SIG-M5 (cell line): ENCODE measurements around the gene GNGT1.
"Not testable (repeated sequence)": the region's sequence is repeated elsewhere in the genome, so short reads cannot be mapped to it uniquely, and the experiment has no call there.

Experiments used
- DNase-seq: peaks from one replicate; lab custom pipeline; 2025; lab: John Stamatoyannopoulos, UW

Gene GNGT1

DNA sequence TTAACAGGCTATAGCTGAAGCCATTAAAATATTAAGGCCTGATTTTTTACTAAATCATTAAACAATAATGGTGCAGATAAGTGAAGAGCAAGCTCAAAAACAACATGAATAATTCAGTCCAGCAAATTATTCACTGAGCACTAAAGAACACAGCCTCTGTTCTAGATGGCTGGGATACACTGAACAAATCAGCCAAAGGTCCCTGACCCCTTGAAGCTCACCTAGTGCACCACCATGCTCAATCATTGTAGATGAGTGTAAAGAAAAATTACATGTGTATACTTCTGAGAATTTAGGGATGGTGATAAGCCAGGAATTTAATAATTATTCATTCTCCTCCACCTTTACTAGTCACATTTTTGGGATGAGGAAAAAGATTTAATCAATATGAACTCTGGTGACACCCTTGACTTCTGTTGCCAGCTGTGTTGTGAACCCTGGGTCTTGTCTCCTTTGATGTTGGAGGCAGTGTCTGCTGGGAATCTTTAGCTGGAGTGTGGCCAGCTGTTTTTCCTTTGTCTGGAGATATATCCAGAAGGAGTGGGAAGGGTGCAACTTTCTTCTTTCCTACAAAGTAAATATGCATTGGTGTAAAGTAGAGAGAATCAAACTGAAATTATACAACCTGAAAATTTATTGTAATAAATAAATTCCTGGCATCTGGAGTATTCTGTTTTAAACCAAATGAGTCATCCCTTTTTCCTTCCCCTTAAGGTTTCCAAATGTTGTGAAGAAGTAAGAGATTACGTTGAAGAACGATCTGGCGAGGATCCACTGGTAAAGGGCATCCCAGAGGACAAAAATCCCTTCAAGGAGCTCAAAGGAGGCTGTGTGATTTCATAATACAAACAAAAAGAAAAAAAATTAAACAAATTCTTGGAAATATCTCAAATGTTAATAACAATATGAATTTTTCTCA, 4.0 kb downstream of the GNGT1 start:
- no peak for DNase-seq

DNA sequence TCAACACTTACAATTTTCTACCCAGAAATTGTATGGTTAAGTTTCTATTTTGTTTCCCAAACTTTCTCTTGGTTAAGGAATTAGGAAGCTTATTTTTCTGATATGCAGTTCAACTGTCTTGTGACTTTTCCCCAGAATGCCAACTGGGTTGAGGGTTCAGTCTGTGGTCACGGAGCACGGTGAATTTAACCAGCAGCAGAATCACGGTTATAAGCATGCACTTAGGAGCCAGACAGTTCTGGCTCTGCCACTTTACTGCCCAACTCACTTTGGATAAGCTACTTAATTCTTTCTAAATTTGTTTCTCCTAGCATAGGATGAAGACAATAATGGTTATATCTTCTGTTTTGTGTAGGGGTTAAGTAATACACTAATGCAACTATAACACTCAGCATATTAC, 4.9 kb downstream of the GNGT1 start:
- DNase-seq: not testable (repeated sequence)

GRCh38 chr7:93911661-93912060, 5.3 kb downstream of the GNGT1 start:
- not testable (repeated sequence) for DNase-seq

DNA sequence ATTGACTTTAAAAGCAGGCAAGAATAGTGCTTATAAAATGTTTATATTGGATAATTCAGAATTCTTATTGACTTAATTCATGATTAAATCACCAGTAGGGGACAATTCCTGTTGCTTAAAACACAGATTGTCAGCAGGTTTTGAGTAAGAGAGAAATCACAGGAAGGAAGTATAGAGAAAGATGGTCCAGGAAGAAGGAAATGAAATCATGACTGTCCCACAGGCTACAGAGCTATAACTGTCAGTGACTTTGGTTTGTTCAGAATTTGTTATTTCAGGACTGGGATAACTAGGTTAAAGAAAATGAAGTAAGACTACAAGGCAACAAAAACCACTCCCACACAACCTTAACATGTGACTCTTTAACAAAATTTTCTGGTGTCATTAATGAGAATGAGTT, 6.8 kb downstream of the GNGT1 start:
- DNase-seq: no peak

GRCh38 chr7:93914581-93915066, 8.3 kb downstream of the GNGT1 start:
- DNase-seq: no peak

DNA sequence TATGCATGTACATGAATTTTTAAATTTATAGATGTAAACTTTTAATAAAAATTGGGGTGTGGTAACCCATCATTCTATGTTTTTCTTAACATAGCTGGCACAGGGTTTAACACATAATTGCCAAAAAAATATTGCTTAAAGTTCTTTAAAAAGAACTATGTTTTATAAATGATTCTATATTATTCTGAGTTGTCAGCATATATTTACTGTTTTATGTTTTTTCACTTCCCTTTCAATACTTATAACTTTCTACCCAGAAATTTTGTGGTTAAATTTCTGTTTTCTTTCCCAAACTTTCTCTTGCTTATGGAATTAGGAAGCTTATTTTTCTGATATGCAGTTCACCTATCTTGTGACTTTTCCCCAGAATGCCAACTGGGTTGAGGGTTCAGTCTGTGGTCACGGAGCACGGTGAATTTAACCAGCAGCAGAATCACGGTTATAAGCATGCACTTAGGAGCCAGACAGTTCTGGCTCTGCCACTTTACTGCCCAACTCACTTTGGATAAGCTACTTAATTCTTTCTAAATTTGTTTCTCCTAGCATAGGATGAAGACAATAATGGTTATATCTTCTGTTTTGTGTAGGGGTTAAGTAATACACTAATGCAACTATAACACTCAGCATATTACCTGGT, 9.0 kb downstream of the GNGT1 start:
- DNase-seq: not testable (repeated sequence)

DNA sequence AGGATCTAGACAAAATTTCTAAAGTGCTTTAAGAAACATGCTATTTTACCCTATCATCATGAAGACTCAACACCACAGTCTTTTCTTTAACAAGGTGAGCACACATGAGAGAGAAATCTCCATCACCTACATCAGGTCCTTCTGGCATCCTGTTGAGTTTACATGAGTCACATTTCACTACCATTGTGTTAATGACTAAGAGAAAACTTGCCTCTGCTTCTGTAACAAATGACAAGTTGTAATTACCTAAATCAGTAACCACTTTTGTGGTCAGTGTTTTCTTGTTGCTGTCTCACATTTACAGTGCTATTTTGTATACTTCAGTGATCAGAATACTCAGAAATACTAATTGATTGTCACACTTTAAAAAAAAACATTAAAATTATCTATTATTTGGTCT, 9.5 kb downstream of the GNGT1 start:
- not testable (repeated sequence) for DNase-seq

DNA sequence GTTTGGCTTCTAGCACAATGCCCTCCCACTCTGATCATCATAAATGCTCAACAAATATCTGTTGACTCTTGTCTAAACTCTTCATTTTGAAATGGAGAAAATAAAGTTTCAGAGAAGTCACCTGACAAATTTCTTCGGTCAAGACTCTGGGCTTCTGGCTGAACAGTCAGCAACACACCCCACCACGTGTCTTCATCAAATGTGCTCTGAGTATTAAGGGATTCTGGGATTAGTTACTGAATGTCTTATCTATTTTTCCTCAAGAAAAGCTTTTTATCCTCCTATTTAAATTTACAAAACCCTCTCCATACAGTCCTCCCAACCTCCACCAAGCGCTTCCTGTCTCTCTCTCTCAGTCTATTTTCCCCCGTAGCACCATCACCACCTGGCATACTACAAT, 9.9 kb downstream of the GNGT1 start:
- not testable (repeated sequence) for DNase-seq

GRCh38 chr7:93920496-93921182, 14.3 kb downstream of the GNGT1 start:
- no peak for DNase-seq

- DNase-seq: no peak
Observed at GRCh38 chr7:93921186-93921585, 14.8 kb downstream of the GNGT1 start.

DNA sequence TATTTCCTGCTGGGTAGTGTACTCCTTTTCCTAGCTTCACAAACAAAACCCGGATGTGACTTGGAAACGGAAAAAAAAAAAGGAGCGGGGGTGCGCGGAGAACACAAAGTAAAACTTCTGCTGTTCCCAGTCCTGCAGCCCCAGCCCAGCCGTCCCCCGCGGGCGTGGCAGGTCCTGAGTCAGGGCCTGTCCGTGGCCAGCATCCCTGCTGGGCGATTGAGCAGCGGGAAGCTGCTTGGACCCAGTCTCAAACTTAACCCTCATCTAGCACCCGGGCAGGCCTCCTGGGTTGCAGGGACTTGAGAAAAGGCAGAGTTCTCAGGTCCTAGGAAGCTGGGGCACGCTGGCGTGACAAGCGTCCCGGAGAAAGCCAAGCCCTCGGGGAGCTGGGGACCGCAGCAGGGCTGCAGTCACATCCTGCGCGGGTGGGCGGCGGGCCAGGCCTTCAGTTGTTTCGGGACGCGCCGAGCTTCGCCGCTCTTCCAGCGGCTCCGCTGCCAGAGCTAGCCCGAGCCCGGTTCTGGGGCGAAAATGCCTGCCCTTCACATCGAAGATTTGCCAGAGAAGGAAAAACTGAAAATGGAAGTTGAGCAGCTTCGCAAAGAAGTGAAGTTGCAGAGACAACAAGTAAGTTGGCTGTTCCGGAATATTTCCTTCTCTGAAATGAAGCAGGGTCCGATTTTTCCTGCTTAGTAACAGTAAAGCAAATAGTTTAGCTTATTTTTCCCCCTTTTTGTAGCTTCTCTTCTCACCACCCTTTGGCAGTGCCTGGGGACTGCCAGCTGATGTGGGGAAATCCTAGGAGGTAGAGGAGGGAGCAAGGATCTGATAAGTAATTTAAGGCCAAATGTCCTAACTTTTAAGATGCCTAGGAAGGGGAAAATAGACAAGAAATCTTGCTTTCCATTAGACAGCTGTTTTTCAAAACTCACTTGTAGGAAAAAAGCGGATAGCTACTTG, 15.5 kb downstream of the GNGT1 start, which contains the start of gene GNG11:
GNG11 (plus strand) TSS at position 129 of the 960 bp plus-strand sequence; CDS start at position 532, 403 bp downstream.
- DNase-seq: no peak

DNA sequence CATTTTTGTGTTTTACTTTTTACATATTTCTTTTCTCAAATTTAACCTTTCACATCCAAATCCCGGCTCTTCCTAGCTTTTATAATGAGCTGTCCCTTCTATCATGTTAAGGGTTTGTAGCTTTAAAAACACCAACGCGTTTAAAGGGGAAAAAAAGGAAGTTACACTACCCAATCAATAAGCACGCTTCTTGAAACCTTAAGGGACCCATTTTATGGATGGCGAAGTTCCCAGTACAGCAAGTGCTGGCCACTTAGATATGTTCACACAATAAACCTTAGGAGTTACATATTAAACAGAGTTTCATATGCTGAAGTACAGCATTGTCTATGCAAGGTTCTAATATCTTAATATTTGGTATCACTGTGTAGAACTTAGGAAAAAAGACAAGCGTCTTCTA, 16.9 kb downstream of the GNGT1 start:
- DNase-seq: no peak

- no peak for DNase-seq
Observed at GRCh38 chr7:93923942-93924341, 17.6 kb downstream of the GNGT1 start.

GRCh38 chr7:93926800-93927199, 20.4 kb downstream of the GNGT1 start:
- DNase-seq: no peak

GRCh38 chr7:93927585-93927984, 21.2 kb downstream of the GNGT1 start:
- DNase-seq: no peak

DNA sequence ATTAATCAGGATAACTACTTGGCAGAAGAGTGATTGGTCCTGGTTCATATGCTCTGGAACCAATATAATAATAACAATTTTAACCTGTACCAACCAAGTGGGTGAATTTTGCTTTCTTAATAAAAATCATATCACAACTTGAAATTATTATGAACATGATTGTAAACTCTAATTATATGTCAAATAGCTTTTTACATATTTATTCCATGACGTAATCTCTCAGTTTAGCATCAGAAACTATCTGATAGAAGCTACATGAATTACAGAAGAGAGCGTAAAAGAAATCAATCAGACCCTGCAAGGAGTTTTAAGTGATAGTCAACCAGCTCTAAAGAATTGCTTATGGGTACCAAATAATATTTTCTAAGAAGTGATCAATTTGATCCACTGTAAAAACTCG, 25.3 kb downstream of the GNGT1 start:
- no peak for DNase-seq

DNA sequence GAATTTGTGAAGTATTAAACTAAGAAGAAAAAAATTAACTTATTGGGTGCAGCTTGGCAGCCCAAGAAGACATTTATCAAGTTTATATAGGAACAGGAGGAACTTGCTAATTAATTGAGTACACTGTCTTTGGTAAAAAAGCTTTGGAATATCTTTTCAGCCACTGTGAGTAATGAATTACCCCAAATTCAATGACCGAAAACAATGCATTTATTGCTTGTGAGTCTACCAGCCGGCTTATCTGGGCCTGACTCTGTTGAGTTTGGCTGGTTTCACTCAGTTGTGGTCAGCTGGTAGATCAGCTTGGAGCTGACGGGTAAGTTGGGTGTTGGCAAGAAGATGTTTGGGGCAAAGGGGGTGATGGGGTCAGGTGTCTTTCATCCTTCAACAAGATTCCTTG, 26.8 kb downstream of the GNGT1 start:
- DNase-seq: no peak

GRCh38 chr7:93935102-93935501, 28.7 kb downstream of the GNGT1 start:
- DNase-seq: no peak

- no peak for DNase-seq
Observed at GRCh38 chr7:93937818-93938217, 31.5 kb downstream of the GNGT1 start.

DNA sequence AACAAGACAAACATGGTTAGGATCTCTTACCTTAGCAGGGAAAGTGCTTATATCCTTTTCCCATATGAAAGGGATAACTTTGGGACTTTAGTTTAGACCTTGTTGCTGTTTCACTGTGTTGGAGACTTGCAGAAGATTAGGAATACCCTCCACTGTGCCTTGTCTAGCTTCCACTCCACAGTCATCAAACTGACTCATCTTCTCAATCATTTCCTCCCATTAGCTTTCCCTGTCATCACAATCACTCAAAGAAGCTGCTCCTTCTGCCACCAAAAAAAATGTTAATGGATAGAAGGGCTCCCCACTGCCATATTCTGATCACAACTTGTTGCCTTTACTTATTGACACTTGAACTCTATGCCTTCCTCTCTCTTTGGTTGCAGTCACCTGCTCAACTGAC, 31.9 kb downstream of the GNGT1 start:
- no peak for DNase-seq

DNA sequence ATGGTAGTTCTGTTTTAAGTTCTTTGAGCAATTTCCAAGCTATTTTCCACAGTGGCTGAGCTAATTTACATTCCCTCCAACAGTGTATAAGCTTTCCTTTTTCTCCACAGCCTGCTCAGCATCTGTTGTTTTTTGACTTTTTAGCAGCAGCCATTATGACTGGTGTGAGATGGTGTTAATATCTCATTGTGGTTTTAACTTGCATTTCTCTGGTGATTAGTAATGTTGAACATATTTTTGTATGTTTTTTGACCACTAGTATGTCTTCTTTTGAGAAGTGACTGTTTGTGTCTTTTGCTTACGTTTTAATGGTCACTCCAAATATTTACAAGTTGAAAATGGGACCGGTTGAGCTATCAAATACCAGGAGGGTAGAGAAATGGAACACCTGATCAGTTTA, 35.6 kb downstream of the GNGT1 start:
- no peak for DNase-seq
